Panc1 (cell line): ENCODE results near the gene TC2N.

Experiments
- CTCF ChIP-seq: fragments of 450-650 bp; IDR thresholded peaks from 2 replicates; pipeline ENCODE4 v1.5.1; 2017; ENCODE audit warnings: mild to moderate bottlenecking
- TF ChIP-seq, protein P1 (sequence below), 2 experiments: IDR thresholded peaks; 2 replicates each; pipeline ENCODE4 v1.6.1; 2011 to 2012; ENCODE audit warnings: low read depth in 2 of 2, control low read depth in 1 of 2, low read length in 1 of 2, mild to moderate bottlenecking in 1 of 2, moderate library complexity in 1 of 2; ENCODE audit not compliant: insufficient read depth in 1 of 2

DNA sequence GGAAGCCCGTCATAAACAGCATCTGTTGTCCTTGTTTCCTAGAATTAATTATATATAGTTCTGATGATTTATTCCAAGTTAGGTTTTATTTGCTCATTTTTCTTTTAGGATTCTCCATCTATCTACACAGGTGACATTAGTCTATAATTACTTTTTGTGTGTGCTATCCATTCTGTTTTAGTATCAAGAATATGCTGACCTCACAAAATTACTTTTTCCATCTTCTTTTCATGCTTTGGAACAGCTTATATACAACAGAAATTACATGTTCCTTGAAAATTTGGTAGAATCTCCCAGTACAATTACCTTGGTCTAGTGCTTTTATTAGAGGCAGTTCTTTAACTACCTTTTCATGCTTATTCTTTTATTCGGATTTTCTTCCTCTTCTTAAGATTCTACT, 81.1 kb downstream of the TC2N start:
- TF ChIP-seq CTCF: no peak
- TF ChIP-seq, protein P1, sequence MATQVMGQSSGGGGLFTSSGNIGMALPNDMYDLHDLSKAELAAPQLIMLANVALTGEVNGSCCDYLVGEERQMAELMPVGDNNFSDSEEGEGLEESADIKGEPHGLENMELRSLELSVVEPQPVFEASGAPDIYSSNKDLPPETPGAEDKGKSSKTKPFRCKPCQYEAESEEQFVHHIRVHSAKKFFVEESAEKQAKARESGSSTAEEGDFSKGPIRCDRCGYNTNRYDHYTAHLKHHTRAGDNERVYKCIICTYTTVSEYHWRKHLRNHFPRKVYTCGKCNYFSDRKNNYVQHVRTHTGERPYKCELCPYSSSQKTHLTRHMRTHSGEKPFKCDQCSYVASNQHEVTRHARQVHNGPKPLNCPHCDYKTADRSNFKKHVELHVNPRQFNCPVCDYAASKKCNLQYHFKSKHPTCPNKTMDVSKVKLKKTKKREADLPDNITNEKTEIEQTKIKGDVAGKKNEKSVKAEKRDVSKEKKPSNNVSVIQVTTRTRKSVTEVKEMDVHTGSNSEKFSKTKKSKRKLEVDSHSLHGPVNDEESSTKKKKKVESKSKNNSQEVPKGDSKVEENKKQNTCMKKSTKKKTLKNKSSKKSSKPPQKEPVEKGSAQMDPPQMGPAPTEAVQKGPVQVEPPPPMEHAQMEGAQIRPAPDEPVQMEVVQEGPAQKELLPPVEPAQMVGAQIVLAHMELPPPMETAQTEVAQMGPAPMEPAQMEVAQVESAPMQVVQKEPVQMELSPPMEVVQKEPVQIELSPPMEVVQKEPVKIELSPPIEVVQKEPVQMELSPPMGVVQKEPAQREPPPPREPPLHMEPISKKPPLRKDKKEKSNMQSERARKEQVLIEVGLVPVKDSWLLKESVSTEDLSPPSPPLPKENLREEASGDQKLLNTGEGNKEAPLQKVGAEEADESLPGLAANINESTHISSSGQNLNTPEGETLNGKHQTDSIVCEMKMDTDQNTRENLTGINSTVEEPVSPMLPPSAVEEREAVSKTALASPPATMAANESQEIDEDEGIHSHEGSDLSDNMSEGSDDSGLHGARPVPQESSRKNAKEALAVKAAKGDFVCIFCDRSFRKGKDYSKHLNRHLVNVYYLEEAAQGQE (IDR thresholded peaks at IDR 0.05; ENCODE audit: insufficient read depth in 1 of 2, low read depth in 2 of 2, low read length in 1 of 2): no peak
